CD1c-positive myeloid dendritic cell (primary cell): Measurements from ENCODE around the gene TACC2.

Experiments
- DNase-seq: peaks from one replicate; pipeline ENCODE4 v3.0.0-alpha.2; 2016; ENCODE audit errors: extremely low spot score

Gene TACC2

GRCh38 chr10:122165484-122166276 lies 176.7 kb downstream of the TACC2 start:
- DNase-seq, result no peak

- no peak for DNase-seq
Observed at GRCh38 chr10:122168101-122168500, 179.1 kb downstream of the TACC2 start.

- no peak for DNase-seq
Observed at GRCh38 chr10:122168598-122169394, 179.8 kb downstream of the TACC2 start.

GRCh38 chr10:122170802-122171201 lies 181.8 kb downstream of the TACC2 start:
- DNase-seq, result no peak

GRCh38 chr10:122171302-122172075 lies 182.5 kb downstream of the TACC2 start:
- DNase-seq, result no peak

- DNase-seq, result no peak
Observed at GRCh38 chr10:122172361-122173008, 183.5 kb downstream of the TACC2 start.

GRCh38 chr10:122173337-122173736 lies 184.4 kb downstream of the TACC2 start:
- no peak for DNase-seq

DNA sequence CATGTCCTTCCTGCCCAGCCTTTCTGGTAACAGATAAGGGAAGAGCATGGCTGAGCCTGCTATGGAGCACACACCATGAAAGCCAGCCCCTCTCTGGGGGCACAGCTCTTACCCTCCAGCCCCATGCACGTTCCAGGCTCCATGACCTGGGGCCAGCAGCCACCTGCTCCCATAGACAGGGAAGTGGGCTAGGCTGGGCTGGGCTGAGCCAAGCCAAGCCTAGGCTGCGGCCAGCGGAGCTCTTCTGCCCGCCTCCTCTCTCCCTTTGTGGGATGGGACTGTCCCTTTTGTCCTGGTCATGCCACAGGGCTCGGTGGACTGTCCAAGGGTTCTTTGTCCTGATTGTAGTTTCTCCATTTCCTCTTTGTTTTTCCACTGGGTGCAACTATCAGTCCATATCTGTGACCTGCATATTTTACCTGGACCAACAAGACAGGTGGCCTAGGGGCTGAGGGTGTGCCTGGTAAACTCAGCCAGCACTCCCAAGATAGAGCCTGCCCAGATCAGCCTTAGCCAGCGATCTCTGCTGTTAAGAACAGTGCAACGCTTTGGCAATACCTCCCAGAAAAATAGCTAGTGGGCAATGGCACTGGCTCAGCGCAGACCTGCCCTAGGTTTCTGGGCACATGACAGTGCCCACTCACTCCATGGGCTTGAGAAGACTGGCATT lies 184.9 kb downstream of the TACC2 start:
- DNase-seq, result no peak

DNA sequence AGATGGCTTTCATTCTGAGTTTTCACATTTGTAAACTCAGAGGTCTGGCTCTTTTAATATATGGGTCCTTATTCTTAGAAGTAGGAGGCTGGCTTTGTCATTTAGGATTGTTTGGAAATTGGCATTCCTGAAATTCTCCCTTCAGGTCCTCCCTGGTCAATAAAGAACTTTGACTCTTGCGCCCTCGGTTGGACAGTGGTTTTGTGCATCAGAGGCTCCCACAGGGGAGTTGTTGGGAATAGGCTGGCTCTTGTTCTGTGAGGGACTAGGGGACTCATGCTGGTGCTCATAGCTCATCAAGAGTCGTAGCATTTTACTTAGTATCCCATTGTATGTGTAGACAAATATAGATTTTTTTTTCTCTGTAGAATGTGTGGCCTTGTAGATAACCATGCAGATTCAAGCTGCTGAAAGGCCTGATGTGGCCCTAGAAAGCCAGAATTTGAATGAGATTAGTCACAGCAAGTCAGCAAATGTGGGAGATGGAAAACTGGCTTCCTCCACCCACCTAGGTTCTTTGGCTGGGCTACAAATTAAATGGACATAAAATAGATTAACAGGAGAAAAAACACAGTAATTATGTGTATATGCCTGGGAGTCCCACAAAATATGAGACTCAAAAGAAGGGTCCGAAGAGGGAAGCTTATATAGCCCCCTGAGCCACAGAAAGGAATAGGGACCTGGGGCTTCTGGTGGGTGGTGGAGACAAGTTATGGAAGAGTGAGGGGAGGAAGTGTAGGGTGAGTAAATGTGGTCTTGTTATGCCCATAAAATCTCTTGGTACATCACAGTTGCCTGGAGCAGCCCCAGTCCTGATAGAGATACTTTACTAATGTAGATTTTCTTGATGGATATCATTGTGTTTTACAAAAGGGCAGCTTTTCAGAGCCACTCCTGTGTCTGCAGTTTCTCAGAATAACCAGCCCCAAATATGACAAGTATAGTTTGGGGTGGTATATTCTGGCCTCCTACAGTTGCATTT lies 187.6 kb downstream of the TACC2 start:
- no peak for DNase-seq

GRCh38 chr10:122178655-122179054 lies 189.7 kb downstream of the TACC2 start:
- DNase-seq, result no peak

DNA sequence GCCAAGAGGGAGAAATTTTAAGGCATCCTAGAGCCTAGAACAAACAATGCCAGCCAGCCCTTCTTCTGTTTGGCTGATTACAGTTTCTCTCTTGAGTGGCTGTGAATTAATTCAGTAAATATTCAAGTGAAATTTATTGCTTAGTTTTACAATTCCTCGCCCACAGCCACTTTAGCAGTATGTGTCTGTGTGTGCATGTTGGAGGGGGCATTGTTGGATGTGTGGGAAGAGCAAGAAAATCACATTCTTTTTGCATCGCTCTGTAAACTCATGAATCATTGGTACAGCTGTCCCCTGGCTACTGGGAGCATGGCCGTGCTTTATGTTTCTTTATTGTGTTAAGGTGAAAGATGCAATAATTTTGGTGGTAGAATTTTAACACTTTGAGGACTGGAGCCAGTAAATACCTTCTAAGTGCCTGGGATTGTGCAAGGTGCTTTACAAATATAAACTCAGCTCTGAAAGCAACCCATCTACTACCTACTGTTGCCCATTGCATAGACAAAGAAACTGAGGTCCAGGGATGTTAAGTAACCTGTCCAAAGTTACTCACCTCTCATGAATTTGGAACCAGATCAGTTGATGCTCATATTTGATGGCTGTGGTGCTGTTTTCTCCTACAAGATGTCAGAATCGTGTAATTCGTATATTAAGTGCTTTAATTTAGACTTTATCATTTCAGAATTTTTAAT lies 192.2 kb downstream of the TACC2 start:
- no peak for DNase-seq

DNA sequence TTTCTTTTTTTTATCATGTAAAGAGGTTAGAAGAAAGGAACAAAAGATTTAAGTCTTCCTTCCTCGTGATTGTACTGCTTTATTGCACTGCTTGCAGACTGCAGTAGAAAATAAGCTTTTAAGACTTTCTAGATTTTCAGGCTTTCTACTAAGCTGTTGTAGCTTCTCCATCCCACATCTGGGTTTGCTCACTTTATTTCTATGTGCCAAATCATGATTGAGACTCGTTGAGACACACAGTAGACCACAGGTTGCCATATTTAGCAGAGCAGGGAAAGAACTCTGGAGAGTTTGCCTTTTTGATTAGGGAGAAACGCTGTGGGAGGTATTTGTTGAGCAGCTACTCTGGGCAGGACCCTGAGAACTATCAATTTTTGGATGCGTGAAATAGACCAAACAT lies 192.9 kb downstream of the TACC2 start:
- no peak for DNase-seq

DNA sequence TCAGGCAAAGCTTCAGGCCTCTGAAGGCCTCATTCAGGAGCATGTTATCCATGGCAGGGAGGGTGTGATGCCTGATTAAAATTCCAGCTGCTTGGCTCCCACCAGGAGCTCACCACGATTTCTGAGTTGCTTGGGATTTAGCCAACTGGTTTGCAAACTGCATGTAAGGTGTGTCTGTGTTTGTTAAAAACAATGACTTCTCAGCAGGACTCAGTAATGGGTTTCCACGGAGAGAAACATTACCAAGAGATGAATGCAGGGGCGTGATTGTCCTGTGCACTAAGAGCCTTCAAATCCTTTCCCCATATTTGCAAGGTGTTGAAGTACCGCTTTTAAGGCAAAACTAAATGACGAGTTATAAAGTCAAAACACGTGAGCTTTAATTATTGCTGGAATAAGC lies 193.3 kb downstream of the TACC2 start:
- no peak for DNase-seq

DNA sequence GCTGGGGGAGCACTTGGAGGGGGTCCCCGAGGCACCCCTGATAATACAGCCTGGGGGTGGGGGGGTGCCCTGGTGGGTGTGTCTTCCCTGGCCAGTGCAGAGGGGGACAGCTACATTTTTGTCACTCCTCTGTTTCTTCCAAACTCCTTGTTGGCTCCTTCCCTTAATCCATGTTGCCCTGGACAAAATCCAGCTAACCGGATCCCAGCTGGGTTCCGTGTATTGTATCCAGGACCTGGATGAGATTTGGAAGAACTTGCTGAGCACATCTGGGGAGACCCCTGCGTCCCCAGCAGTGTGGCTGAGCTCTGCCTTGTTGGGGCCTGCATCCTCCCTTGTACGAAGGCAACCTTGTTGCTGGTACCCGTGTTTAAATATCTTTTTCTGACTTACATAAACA lies 195.3 kb downstream of the TACC2 start:
- DNase-seq, result no peak

DNA sequence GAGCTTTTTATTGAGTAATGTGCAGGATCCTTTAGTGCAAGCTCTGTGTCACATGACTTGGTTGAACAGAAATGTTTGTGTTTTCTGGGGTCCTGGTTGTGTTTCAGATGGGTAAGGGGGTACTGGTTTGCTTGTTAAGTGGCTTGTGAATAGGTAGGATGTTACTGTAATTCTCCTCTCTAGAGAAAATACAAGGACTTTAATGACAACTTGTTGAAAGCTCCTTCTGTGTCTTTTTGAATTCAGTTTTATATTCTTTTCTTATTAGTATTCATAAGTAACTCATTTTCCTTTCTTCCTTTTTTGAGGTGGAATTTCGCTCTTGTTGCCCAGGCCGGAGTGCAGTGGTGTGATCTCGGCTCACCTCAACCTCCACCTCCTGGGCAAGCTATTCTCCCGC lies 196.7 kb downstream of the TACC2 start:
- no peak for DNase-seq

DNA sequence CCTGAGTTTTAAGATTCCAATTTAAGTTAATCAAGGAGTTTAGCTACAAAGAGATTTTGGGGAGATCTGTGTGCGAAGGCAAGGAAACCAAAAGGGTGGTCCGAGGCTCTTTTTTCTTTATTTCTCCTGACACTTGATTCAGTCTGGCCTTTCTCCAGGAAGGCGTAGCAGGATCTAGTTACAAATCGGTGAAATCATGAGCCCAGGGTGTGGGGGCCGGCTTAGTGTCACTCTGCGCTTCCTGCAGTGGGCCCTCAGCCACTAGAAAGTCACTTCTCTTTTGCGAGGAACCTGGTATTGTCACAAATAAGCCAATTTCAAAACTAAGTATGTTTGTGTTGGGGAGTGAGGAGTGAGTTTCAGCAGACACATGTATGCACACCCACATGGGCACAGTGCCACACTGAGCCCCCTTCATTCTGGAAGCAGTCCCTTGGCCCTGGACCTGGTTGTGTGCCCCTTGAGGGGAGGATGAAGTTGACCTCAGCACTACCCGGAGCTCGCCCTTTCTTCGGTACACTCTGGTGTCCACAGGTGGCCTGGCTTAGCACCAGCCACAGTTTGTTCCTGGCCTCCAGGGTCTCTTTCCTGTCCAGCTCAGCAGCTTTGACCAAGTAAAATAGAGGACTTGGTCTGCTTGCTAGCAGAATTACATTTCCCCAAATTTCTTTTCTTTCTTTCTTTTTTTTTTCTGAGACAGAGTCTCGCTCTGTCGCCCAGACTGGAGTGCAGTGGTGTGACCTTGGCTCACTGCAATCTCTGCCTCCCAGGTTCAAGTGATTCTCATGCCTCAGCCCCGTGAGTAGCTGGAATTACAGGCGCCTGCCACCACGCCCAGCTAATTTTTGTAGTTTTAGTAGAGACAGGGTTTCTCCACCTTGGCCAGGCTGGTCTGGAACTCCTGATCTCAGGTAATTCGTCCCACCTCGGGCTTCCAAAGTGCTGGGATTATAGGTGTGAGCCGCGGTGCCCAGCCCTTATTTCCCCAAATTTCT lies 198.2 kb downstream of the TACC2 start:
- no peak for DNase-seq

GRCh38 chr10:122188706-122189105 lies 199.7 kb downstream of the TACC2 start:
- DNase-seq, result no peak

DNA sequence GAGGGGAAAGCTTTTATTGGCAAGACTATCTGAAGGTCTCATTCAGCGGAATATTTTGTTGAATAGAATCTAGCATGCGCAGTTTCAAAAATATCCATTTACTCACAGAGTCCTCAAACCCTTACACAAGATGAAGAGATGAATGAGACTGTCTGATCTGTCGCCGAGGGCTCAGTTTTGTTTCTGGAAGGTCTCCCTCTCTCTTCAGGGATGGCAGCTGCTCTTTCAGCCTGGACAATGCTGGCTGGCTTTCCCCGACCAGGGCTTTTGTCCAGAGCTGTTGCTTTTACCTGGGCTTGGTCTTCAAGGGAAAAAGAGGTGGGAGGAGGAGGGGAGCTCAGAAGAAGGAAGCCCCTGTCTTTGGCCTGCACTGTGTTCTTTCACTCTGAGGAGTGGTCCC lies 200.2 kb downstream of the TACC2 start:
- no peak for DNase-seq
